ENCODE measurements around the gene FOXK1. TPM values are rescaled to one million over a fixed set of nuclear protein-coding genes. Genes with fewer than 3 reads are reported as not detected.
A peak's percentile ranks its signal among the peaks of the same experiment; 100 is the strongest.
"Not testable (repeated sequence)": the region's sequence is repeated elsewhere in the genome, so short reads cannot be mapped to it uniquely, and the experiment has no call there.

FOXK1 gene
- total RNA-seq, 1 donor from 2014 or later, result 41.7 TPM

DNA sequence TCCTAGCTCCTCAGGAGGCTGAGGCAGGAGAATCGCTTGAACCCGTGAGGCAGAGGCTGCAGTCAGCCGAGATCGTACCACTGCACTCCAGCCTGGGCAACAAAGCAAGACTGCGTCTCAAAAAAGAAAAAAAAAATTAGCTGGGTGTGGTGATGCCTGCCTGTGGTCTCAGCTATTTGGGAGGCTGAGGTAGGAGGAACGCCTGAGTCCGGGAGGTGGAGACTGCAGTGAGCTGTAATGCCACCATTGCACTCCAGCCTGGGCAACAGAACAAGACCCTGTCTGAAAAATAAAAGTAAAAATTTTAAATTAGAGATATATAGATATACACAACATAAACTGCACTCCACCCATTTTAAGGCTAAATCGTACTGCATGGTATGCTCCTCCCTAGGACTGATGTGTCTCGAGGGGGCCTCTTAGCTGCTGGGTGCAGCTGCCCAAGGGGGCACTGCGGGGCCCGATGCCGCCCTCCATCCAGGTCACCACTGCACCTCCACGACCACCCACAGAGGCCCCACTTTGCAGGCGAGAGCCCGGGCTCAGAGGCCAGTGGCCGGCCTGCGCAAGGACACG lies 40.9 kb upstream of the FOXK1 start:
- H3K4me3 Mint-ChIP-seq (ENCODE audit: unreplicated experiment), result no peak overlapping the region
- peaks cover 2% of the 10 kb centered on the region for H3K9me3 Mint-ChIP-seq (ENCODE audit: unreplicated experiment)
- DNase-seq, result no peak
- TF ChIP-seq, protein P1, sequence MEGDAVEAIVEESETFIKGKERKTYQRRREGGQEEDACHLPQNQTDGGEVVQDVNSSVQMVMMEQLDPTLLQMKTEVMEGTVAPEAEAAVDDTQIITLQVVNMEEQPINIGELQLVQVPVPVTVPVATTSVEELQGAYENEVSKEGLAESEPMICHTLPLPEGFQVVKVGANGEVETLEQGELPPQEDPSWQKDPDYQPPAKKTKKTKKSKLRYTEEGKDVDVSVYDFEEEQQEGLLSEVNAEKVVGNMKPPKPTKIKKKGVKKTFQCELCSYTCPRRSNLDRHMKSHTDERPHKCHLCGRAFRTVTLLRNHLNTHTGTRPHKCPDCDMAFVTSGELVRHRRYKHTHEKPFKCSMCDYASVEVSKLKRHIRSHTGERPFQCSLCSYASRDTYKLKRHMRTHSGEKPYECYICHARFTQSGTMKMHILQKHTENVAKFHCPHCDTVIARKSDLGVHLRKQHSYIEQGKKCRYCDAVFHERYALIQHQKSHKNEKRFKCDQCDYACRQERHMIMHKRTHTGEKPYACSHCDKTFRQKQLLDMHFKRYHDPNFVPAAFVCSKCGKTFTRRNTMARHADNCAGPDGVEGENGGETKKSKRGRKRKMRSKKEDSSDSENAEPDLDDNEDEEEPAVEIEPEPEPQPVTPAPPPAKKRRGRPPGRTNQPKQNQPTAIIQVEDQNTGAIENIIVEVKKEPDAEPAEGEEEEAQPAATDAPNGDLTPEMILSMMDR (IDR thresholded peaks at IDR 0.05; ENCODE audit: partially characterized antibody, unreplicated experiment), result no peak
- no peak overlapping the region for H3K27ac Mint-ChIP-seq (ENCODE audit: unreplicated experiment)
- peaks cover 2% of the 10 kb centered on the region for H3K4me1 Mint-ChIP-seq (ENCODE audit: low read depth, unreplicated experiment)
- no peaks in the 10 kb centered on the region for H3K27me3 Mint-ChIP-seq (ENCODE audit: unreplicated experiment)
- H3K36me3 Mint-ChIP-seq (ENCODE audit: unreplicated experiment), result peaks cover 3% of the 10 kb centered on the region

- Mint-ChIP-seq H3K4me1 (ENCODE audit: low read depth, unreplicated experiment) (peaks cover 2% of the 10 kb centered on the region), H3K4me3 (ENCODE audit: unreplicated experiment) (peak overlapping the region; percentile 83), H3K27me3 (ENCODE audit: unreplicated experiment) (no peaks in the 10 kb centered on the region), H3K9me3 (ENCODE audit: unreplicated experiment) (peaks cover 2% of the 10 kb centered on the region), H3K27ac (ENCODE audit: unreplicated experiment) (peak overlapping the region; percentile 82), H3K36me3 (ENCODE audit: unreplicated experiment) (peaks cover 3% of the 10 kb centered on the region)
- peak; percentile 94 for DNase-seq
- TF ChIP-seq, protein P1 (IDR thresholded peaks at IDR 0.05; ENCODE audit: partially characterized antibody, unreplicated experiment), result no peak
Observed at GRCh38 chr7:4641667-4642467, 40.2 kb upstream of the FOXK1 start.

DNA sequence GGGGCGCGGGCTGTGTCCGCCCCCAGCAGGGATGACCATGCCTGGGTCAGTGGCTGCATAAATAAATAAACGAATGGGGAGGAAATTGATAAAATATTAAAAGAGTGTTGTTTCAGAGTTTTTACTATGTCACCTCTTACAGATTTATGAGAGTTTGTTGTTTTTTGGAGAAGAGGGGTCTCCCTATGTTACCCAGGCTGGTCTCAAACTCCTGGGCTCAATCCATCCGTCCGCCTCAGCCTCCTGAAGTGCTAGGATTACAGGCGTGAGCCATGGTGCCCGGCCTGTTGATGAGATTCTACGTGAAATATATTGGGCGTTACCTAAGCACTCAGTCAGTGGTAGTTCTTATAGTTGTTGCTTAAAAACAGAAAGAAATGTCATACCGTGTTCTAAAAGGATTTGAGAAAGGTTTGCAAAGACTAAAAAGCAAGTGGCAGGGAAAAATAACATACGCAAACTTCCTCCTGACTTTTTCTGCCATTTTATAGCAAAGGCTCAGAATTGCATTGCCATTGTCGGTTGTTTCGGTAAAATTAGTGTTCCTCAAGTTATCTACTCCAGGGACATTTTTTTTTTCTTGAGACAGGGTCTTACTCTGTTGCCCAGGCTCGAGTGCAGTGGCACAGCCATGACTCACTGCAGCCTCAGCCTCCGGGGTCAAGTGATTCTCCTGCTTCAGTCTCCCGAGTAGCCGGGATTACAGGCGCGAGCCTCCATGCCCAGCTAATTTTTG lies 39.5 kb upstream of the FOXK1 start:
- Mint-ChIP-seq H3K27ac (ENCODE audit: unreplicated experiment) (peak overlapping the region; percentile 82), H3K27me3 (ENCODE audit: unreplicated experiment) (no peaks in the 10 kb centered on the region), H3K9me3 (ENCODE audit: unreplicated experiment) (peaks cover 2% of the 10 kb centered on the region), H3K36me3 (ENCODE audit: unreplicated experiment) (peaks cover 3% of the 10 kb centered on the region), H3K4me3 (ENCODE audit: unreplicated experiment) (peak overlapping the region; percentile 83), H3K4me1 (ENCODE audit: low read depth, unreplicated experiment) (peaks cover 2% of the 10 kb centered on the region)
- DNase-seq, result no peak
- TF ChIP-seq, protein P1 (IDR thresholded peaks at IDR 0.05; ENCODE audit: partially characterized antibody, unreplicated experiment), result no peak

DNA sequence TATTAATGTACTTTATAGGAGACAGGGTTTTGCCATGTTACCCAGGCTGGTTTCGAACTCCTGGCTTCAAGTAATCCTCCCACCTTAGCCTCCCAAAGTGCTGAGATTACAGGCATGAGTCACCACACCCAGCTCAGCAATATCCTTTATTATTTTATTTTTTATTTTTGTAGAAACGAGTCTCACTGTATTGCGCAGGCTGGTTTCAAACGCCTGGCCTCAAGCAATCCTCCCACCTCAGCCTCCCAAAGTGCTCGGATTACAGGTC lies 39.0 kb upstream of the FOXK1 start:
- not testable (repeated sequence) for H3K27me3 Mint-ChIP-seq (ENCODE audit: unreplicated experiment); H3K27ac Mint-ChIP-seq (ENCODE audit: unreplicated experiment); H3K4me1 Mint-ChIP-seq (ENCODE audit: low read depth, unreplicated experiment); H3K36me3 Mint-ChIP-seq (ENCODE audit: unreplicated experiment); H3K9me3 Mint-ChIP-seq (ENCODE audit: unreplicated experiment); H3K4me3 Mint-ChIP-seq (ENCODE audit: unreplicated experiment); DNase-seq

DNA sequence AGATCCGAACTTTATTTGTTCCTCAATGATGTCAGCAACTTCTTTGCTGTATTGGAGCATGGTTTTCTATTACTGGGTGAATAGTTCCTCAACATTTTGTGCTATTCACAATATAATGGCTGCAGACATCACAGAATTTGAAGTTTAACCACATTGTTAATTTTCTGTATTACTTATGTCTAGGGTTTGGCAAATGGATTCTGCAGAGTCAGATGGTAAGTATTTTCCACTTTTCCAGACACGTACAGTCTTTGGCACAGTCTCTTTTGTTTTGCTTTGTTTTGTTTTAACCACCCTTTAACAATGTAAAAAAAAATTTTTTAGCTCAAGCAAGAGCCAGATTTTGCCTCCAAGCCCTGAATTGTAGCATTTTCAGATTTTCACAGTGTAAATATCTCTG lies 36.8 kb upstream of the FOXK1 start:
- Mint-ChIP-seq H3K4me3 (ENCODE audit: unreplicated experiment) (no peak overlapping the region), H3K27me3 (ENCODE audit: unreplicated experiment) (no peaks in the 10 kb centered on the region), H3K9me3 (ENCODE audit: unreplicated experiment) (peaks cover 1% of the 10 kb centered on the region), H3K27ac (ENCODE audit: unreplicated experiment) (no peak overlapping the region), H3K4me1 (ENCODE audit: low read depth, unreplicated experiment) (peaks cover 2% of the 10 kb centered on the region), H3K36me3 (ENCODE audit: unreplicated experiment) (no peaks in the 10 kb centered on the region)
- TF ChIP-seq, protein P1 (IDR thresholded peaks at IDR 0.05; ENCODE audit: partially characterized antibody, unreplicated experiment), result no peak
- no peak for DNase-seq

All from glutamatergic neuron (in vitro differentiated cells).